GM21619 (cell line): ENCODE data around the gene FAM90A1.
"Not testable (repeated sequence)": the region's sequence is repeated elsewhere in the genome, so short reads cannot be mapped to it uniquely, and the experiment has no call there.

Experiments
- ATAC-seq: cut with Tn5 transposase; IDR thresholded peaks from one replicate; pipeline ENCODE4 v1.9.1; 2021; ENCODE audit not compliant: unreplicated experiment

Gene FAM90A1

GRCh38 chr12:8179989-8180585 is 47.3 kb downstream of the FAM90A1 start:
- not testable (repeated sequence) for ATAC-seq

GRCh38 chr12:8172911-8173310 is 54.5 kb downstream of the FAM90A1 start:
- ATAC-seq: not testable (repeated sequence)
